IMR-90 (cell line): Measurements from ENCODE around the gene NOS1AP. TPM values are rescaled to one million over a fixed set of nuclear protein-coding genes. Genes with fewer than 3 reads are reported as not detected.

ENCODE experiments used
- ATAC-seq: fragments of 200-7000 bp; cut with Tn5 transposase; 2 replicates; pipeline ENCODE4 v1.9.1; 2020; ENCODE audit warnings: low read depth, mild to moderate bottlenecking, moderate library complexity
- BruUV-seq: library from RNA; stranded (reverse); fragments of 400-500 nt; replicated peaks from 2 replicates; lab custom pipeline; 2021; lab: Mats Ljungman, UMichigan
- CTCF ChIA-PET: fragments of 300-600 bp; formaldehyde crosslinking; extraction: SDS; loops from one replicate; lab custom pipeline; 2021; ENCODE audit warnings: antibody characterized with exemption; lab: Yijun Ruan, JAX
- POLR2A ChIA-PET: fragments of 300-600 bp; sonication (Branson Sonifier 250); formaldehyde crosslinking; loops from one replicate; lab custom pipeline; 2022; ENCODE audit warnings: antibody characterized with exemption; ENCODE audit not compliant: unreplicated experiment; lab: Charles Lee
- DNase-seq: peaks from one replicate; pipeline ENCODE4 v3.0.0; 2013
- H2AFZ ChIP-seq: replicated peaks from 2 replicates; pipeline ENCODE3; 2013; ENCODE audit warnings: low read length, mild to moderate bottlenecking; ENCODE audit not compliant: poor library complexity
- H2AK5ac ChIP-seq: 2 replicates; pipeline ENCODE4 v1.6.1; 2013; ENCODE audit warnings: low read depth, low read length, inconsistent platforms
- H2AK9ac ChIP-seq: replicated peaks from 2 replicates; pipeline ENCODE3; 2013; ENCODE audit warnings: mild to moderate bottlenecking, low read depth, low read length, moderate library complexity; ENCODE audit not compliant: poor library complexity
- H2BK120ac ChIP-seq: 2 replicates; pipeline ENCODE4 v1.6.1; 2013; ENCODE audit warnings: low read depth, low read length, inconsistent platforms
- H2BK15ac ChIP-seq: 3 replicates; pipeline ENCODE4 v1.6.1; 2013; ENCODE audit warnings: low read depth, low read length, inconsistent platforms
- H2BK20ac ChIP-seq: 2 replicates; pipeline ENCODE4 v1.6.1; 2013; ENCODE audit warnings: low read depth, mild to moderate bottlenecking, inconsistent platforms, low read length, moderate library complexity
- H2BK5ac ChIP-seq: 2 replicates; pipeline ENCODE4 v1.6.1; 2013; ENCODE audit warnings: mild to moderate bottlenecking, low read depth, low read length, inconsistent platforms; ENCODE audit not compliant: poor library complexity, severe bottlenecking
- H3K14ac ChIP-seq: replicated peaks from 2 replicates; pipeline ENCODE4 v1.6.1; 2013; ENCODE audit warnings: low read depth, low read length, inconsistent platforms
- H3K18ac ChIP-seq: 2 replicates; pipeline ENCODE4 v1.6.1; 2013; ENCODE audit warnings: low read depth, low read length, control low read depth
- H3K23ac ChIP-seq: 2 replicates; pipeline ENCODE4 v1.6.1; 2013; ENCODE audit warnings: low read depth, low read length, inconsistent platforms
- H3K27ac ChIP-seq: 2 replicates; pipeline ENCODE4 v1.5.1; 2013; ENCODE audit warnings: mild to moderate bottlenecking, control low read depth, low read length; ENCODE audit not compliant: insufficient read depth
- H3K27me3 ChIP-seq: 2 replicates; pipeline ENCODE4 v1.6.1; 2013; ENCODE audit warnings: low read length; ENCODE audit not compliant: control insufficient read depth, insufficient read depth
- H3K36me3 ChIP-seq: 2 replicates; pipeline ENCODE4 v1.6.1; 2013; ENCODE audit warnings: low read length, mixed read lengths; ENCODE audit not compliant: control insufficient read depth, insufficient read depth
- H3K4ac ChIP-seq: 2 replicates; pipeline ENCODE4 v1.6.1; 2013; ENCODE audit warnings: low read depth, low read length, inconsistent platforms
- H3K4me1 ChIP-seq: 2 replicates; pipeline ENCODE4 v1.6.1; 2013; ENCODE audit warnings: low read length, mixed read lengths; ENCODE audit not compliant: control insufficient read depth, insufficient read depth
- H3K4me2 ChIP-seq: 2 replicates; pipeline ENCODE4 v1.6.1; 2013; ENCODE audit warnings: low read depth, mild to moderate bottlenecking, control low read depth, low read length, moderate library complexity
- H3K4me3 ChIP-seq: 2 replicates; pipeline ENCODE4 v1.5.1; 2013; ENCODE audit warnings: low read depth, mild to moderate bottlenecking, control low read depth, low read length, moderate library complexity; ENCODE audit not compliant: insufficient read depth
- H3K56ac ChIP-seq: 2 replicates; pipeline ENCODE4 v1.6.1; 2013; ENCODE audit warnings: low read length, inconsistent platforms; ENCODE audit not compliant: insufficient read depth; ENCODE audit errors: extremely low read depth
- H3K79me1 ChIP-seq, 2 experiments: 2 replicates each; pipeline ENCODE4 v1.6.1; 2013; ENCODE audit warnings: low read length in 2 of 2, inconsistent platforms in 1 of 2, low read depth in 1 of 2
- H3K9ac ChIP-seq: 2 replicates; pipeline ENCODE4 v1.6.1; 2013; ENCODE audit warnings: low read depth, low read length, control low read depth
- H3K9me1 ChIP-seq: 2 replicates; pipeline ENCODE4 v1.6.1; 2013; ENCODE audit warnings: low read length, inconsistent platforms; ENCODE audit not compliant: insufficient read depth
- H3K9me3 ChIP-seq: 2 replicates; pipeline ENCODE4 v1.6.1; 2013; ENCODE audit warnings: low read length; ENCODE audit not compliant: control insufficient read depth, insufficient read depth
- H4K20me1 ChIP-seq: 2 replicates; pipeline ENCODE4 v1.6.1; 2013; ENCODE audit warnings: low read length, inconsistent platforms; ENCODE audit not compliant: insufficient read depth
- H4K5ac ChIP-seq: 2 replicates; pipeline ENCODE4 v1.6.1; 2013; ENCODE audit warnings: mild to moderate bottlenecking, low read depth, low read length, control low read depth
- H4K8ac ChIP-seq, 2 experiments: 2 replicates each; pipeline ENCODE4 v1.6.1; 2013; ENCODE audit warnings: low read depth in 2 of 2, low read length in 2 of 2, control low read depth in 1 of 2, inconsistent platforms in 1 of 2
- H4K91ac ChIP-seq: 2 replicates; pipeline ENCODE4 v1.6.1; 2013; ENCODE audit warnings: low read depth, low read length, inconsistent platforms; ENCODE audit not compliant: insufficient read depth
- BHLHE40 ChIP-seq: fragments of 150-350 bp; IDR thresholded peaks from 2 replicates; pipeline ENCODE4 v1.6.1; 2016; ENCODE audit warnings: mild to moderate bottlenecking, low read depth, low read length
- CEBPB ChIP-seq: IDR thresholded peaks from 2 replicates; pipeline ENCODE4 v1.6.1; 2012; ENCODE audit warnings: low read depth, low read length, improper control_type of control experiment
- CHD1 ChIP-seq: IDR thresholded peaks from 2 replicates; pipeline ENCODE4 v1.6.1; 2012; ENCODE audit warnings: low read depth, low read length, improper control_type of control experiment
- FOS ChIP-seq: fragments of 150-350 bp; IDR thresholded peaks from 2 replicates; pipeline ENCODE4 v1.6.1; 2016; ENCODE audit warnings: low read depth, low read length
- MAZ ChIP-seq: IDR thresholded peaks from 2 replicates; pipeline ENCODE4 v1.6.1; 2012; ENCODE audit warnings: low read depth, mild to moderate bottlenecking, low read length, improper control_type of control experiment, moderate library complexity, borderline replicate concordance
- MXI1 ChIP-seq: IDR thresholded peaks from 2 replicates; pipeline ENCODE4 v1.6.1; 2012; ENCODE audit warnings: low read depth, mild to moderate bottlenecking, low read length, moderate library complexity, borderline replicate concordance
- POLR2A ChIP-seq: IDR thresholded peaks from 2 replicates; pipeline ENCODE4 v1.6.1; 2012; ENCODE audit warnings: mild to moderate bottlenecking, low read depth, low read length
- RFX5 ChIP-seq: IDR thresholded peaks from 2 replicates; pipeline ENCODE4 v1.8.0; 2012; ENCODE audit warnings: low read depth, mild to moderate bottlenecking, low read length, moderate library complexity
- SMC3 ChIP-seq: fragments of 150-350 bp; IDR thresholded peaks from 2 replicates; pipeline ENCODE4 v1.6.1; 2016; ENCODE audit warnings: low read depth, mild to moderate bottlenecking, antibody characterized with exemption, low read length, moderate library complexity
- WGBS, 2 experiments: methylation state at CpG; one replicate each; pipeline versions ENCODE4 v1.1.5 to v1.1.7; 2013; ENCODE audit warnings: missing lambda C conversion rate in 2 of 2; ENCODE audit not compliant: insufficient read length in 1 of 2; ENCODE audit errors: extremely low coverage in 2 of 2; 5-methylcytosine and 5-hydroxymethylcytosine counted together
- dilution Hi-C: fragments of 300-500 bp; cut with HindIII; formaldehyde crosslinking; loops from one replicate; pipeline ENCODE4 v1.14.3; 2018; ENCODE audit warnings: low sequenced_read_pairs; ENCODE audit not compliant: unreplicated experiment
- in situ Hi-C: fragments of 300-500 bp; cut with MboI; formaldehyde crosslinking; loops from 3 replicates; pipeline ENCODE4 v1.14.3; 2019; ENCODE audit warnings: low sequenced_read_pairs, inconsistent platforms, mixed read lengths
- intact Hi-C: fragments of 100-400 bp; cut with micrococcal nuclease; formaldehyde crosslinking; loops from 2 replicates; pipeline ENCODE4 v1.10.0; 2022
- polyA plus RNA-seq, 3 experiments: library from polyadenylated mRNA; depleted of rRNA; stranded (reverse); fragments of >200 nt; gene quantifications; 2 replicates each; pipeline ENCODE4 v1.2.3, GENCODE V29; 2012; ENCODE audit warnings: low replicate concordance in 1 of 3
- total RNA-seq: library from RNA; depleted of rRNA; stranded (reverse); fragments of >200 nt; gene quantifications from 2 replicates; pipeline ENCODE4 v1.2.3, GENCODE V29; 2012
- TF ChIP-seq, protein P1 (sequence below): fragments of 150-350 bp; IDR thresholded peaks from 2 replicates; pipeline ENCODE4 v1.6.1; 2017; ENCODE audit warnings: mild to moderate bottlenecking, antibody characterized with exemption, low read length, low read depth
- TF ChIP-seq, protein P2 (sequence below): fragments of 150-350 bp; IDR thresholded peaks from 2 replicates; pipeline ENCODE4 v1.6.1; 2016; ENCODE audit warnings: low read depth, mild to moderate bottlenecking, low read length, moderate library complexity, borderline replicate concordance
- TF ChIP-seq, protein P3 (sequence below): conservative IDR thresholded peaks from 2 replicates; pipeline ENCODE4 v1.5.1; 2012; ENCODE audit warnings: mild to moderate bottlenecking, low read depth, low read length, improper control_type of control experiment

Gene NOS1AP
- total and polyA plus RNA-seq, 2 of the 4 experiments (the other 2 are of a cell fraction), result 0.18 to 0.19 TPM

DNA sequence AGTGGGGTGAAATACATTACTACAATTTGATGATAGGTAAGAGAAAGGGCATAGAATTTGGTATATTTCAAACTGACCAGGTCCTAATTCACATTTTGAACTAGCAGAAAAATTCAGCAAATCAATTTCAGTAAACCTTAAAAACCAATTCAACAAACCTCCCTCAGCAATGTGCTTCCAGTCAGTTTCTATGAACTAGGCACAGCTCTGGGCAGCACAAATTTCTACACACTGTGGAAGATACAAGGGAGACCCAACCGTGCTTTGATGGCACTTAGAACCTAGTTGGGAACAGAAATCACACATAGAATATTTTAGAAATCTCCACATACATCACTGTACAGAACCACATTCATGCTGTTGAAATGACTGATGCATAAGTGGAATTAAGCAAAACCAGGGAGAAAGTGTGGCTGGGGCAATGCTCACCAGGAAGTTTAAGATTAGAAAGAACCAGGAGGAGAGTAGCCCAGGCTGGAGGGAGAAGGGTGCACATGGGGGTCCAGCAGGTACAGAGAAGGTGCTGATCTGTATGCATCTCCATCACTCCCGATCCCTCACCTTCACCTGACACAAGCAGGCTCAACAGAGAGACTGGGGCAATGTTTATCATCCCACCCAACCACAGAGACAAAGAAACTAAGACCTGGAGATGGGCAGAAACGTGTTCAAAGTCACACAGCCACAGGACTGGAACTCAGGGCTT, 326.9 kb downstream of the NOS1AP start:
- Histone ChIP-seq H4K5ac (no peak overlapping the region), H4K91ac (no peak overlapping the region), H2AK5ac (no peak overlapping the region), H3K27ac (no peak overlapping the region), H2BK15ac (no peak overlapping the region), H2BK5ac (no peak overlapping the region), H2AFZ (no peak overlapping the region), H3K23ac (no peak overlapping the region), H4K20me1 (no peaks in the 10 kb centered on the region), H3K56ac (no peak overlapping the region), H3K36me3 (no peaks in the 10 kb centered on the region), H2AK9ac (no peak overlapping the region), H3K79me1 (no peaks in the 10 kb centered on the region), H3K4me2 (no peak overlapping the region), H3K4me1 (no peaks in the 10 kb centered on the region), H3K27me3 (peaks cover 37% of the 10 kb centered on the region), H4K8ac (no peak overlapping the region), H3K18ac (no peak overlapping the region), H2BK20ac (no peak overlapping the region), H3K9me3 (no peaks in the 10 kb centered on the region), H3K9me1 (no peaks in the 10 kb centered on the region), H3K9ac (no peak overlapping the region), H3K14ac (no peak overlapping the region), H2BK120ac (no peak overlapping the region), H3K4me3 (no peak overlapping the region), H3K4ac (no peak overlapping the region)
- intact Hi-C loops (loop anchor here (10.0 kb wide), 1 partner anchor 602 kb away; no protein-coding TSS in a partner anchor), dilution Hi-C loops (no loop called here), in situ Hi-C loops (loop anchor here (25.0 kb wide), 1 partner anchor 609 kb away; no protein-coding TSS in a partner anchor)
- no CpG with 5 or more reads among the region's 3 CpGs for WGBS, 2 experiments
- POLR2A ChIA-PET, result no interaction called here
- CTCF ChIA-PET, result interaction anchor here (0.6 kb wide), 1 partner anchor 933 kb away, joined by 3 read pairs; no protein-coding TSS in a partner anchor
- DNase-seq (no peak), ATAC-seq (no peak)
- TF ChIP-seq POLR2A (no peak), CHD1 (no peak), FOS (no peak), SMC3 (no peak), CEBPB (no peak), RFX5 (no peak), BHLHE40 (no peak), MAZ (no peak), MXI1 (no peak)
- TF ChIP-seq, protein P1, sequence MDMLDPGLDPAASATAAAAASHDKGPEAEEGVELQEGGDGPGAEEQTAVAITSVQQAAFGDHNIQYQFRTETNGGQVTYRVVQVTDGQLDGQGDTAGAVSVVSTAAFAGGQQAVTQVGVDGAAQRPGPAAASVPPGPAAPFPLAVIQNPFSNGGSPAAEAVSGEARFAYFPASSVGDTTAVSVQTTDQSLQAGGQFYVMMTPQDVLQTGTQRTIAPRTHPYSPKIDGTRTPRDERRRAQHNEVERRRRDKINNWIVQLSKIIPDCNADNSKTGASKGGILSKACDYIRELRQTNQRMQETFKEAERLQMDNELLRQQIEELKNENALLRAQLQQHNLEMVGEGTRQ, result no peak
- TF ChIP-seq, protein P2, sequence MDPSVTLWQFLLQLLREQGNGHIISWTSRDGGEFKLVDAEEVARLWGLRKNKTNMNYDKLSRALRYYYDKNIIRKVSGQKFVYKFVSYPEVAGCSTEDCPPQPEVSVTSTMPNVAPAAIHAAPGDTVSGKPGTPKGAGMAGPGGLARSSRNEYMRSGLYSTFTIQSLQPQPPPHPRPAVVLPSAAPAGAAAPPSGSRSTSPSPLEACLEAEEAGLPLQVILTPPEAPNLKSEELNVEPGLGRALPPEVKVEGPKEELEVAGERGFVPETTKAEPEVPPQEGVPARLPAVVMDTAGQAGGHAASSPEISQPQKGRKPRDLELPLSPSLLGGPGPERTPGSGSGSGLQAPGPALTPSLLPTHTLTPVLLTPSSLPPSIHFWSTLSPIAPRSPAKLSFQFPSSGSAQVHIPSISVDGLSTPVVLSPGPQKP, result no peak
- TF ChIP-seq, protein P3, sequence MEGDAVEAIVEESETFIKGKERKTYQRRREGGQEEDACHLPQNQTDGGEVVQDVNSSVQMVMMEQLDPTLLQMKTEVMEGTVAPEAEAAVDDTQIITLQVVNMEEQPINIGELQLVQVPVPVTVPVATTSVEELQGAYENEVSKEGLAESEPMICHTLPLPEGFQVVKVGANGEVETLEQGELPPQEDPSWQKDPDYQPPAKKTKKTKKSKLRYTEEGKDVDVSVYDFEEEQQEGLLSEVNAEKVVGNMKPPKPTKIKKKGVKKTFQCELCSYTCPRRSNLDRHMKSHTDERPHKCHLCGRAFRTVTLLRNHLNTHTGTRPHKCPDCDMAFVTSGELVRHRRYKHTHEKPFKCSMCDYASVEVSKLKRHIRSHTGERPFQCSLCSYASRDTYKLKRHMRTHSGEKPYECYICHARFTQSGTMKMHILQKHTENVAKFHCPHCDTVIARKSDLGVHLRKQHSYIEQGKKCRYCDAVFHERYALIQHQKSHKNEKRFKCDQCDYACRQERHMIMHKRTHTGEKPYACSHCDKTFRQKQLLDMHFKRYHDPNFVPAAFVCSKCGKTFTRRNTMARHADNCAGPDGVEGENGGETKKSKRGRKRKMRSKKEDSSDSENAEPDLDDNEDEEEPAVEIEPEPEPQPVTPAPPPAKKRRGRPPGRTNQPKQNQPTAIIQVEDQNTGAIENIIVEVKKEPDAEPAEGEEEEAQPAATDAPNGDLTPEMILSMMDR, result no peak
- no TSS peak for BruUV-seq
